Measurements from ENCODE around the gene SULF2.

GRCh38 chr20:47686545-47686944, 98.7 kb downstream of the SULF2 start:
- TF ChIP-seq ZNF335 (CRISPR knock-in tag; IDR thresholded peaks at IDR 0.05): no peak
- TF ChIP-seq BCL6 (CRISPR knock-in tag; IDR thresholded peaks at IDR 0.05): no peak
- TF ChIP-seq, protein P1, sequence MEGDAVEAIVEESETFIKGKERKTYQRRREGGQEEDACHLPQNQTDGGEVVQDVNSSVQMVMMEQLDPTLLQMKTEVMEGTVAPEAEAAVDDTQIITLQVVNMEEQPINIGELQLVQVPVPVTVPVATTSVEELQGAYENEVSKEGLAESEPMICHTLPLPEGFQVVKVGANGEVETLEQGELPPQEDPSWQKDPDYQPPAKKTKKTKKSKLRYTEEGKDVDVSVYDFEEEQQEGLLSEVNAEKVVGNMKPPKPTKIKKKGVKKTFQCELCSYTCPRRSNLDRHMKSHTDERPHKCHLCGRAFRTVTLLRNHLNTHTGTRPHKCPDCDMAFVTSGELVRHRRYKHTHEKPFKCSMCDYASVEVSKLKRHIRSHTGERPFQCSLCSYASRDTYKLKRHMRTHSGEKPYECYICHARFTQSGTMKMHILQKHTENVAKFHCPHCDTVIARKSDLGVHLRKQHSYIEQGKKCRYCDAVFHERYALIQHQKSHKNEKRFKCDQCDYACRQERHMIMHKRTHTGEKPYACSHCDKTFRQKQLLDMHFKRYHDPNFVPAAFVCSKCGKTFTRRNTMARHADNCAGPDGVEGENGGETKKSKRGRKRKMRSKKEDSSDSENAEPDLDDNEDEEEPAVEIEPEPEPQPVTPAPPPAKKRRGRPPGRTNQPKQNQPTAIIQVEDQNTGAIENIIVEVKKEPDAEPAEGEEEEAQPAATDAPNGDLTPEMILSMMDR (CRISPR knock-in tag; IDR thresholded peaks at IDR 0.05): no peak
- TF ChIP-seq HIVEP1 (CRISPR knock-in tag; IDR thresholded peaks at IDR 0.05): no peak
- no peak for TF ChIP-seq ZNF552 (CRISPR knock-in tag; IDR thresholded peaks at IDR 0.05; ENCODE audit: borderline replicate concordance)
- no peak for TF ChIP-seq ZNF253 (CRISPR knock-in tag; IDR thresholded peaks at IDR 0.05; ENCODE audit: borderline replicate concordance)

All from HepG2 (cell line).